Gastroesophageal sphincter (tissue), 3 donors: ENCODE data around the gene SLC12A1.

Experiments used
- POLR2A ChIP-seq, 2 donors: fragments of 450-650 bp; IDR thresholded peaks; one replicate each; pipeline ENCODE4 v1.6.1; 2017; ENCODE audit warnings: antibody characterized with exemption in 2 of 2, mild to moderate bottlenecking in 2 of 2, moderate library complexity in 1 of 2
- POLR2AphosphoS5 ChIP-seq: sonication (generic); formaldehyde crosslinking; IDR thresholded peaks from one replicate; pipeline ENCODE4 v1.6.1; 2017; ENCODE audit warnings: antibody characterized with exemption
- TF ChIP-seq, protein P1 (sequence below), 4 experiments: fragments of 200-600 bp in 2 of 4; fragments of 450-650 bp in 2 of 4; sonication (generic) in 1 of 4; IDR thresholded peaks; one replicate each; pipeline ENCODE4 v1.5.1; 2017 to 2019; ENCODE audit warnings: antibody characterized with exemption in 4 of 4, mild to moderate bottlenecking in 2 of 4, moderate library complexity in 2 of 4

DNA sequence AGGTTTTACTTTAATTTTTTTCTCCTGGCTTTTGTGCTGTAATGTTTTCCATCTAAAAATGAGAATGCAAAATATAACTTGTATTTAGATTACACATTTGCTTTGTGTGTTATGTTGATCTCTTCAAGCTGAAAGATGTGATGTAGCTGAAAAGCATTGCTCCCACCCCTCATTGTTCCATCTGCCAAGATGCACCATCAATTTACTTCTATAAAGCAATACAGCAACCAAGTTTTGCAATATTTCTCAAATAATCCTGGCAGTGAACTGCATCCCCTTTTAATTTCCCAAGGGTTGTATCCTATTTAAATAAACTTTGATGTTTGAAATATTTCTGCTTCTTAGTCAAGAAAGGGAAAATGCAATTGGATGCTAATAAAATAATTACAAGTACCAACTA lies 72.6 kb downstream of the SLC12A1 start:
- TF ChIP-seq, protein P1, sequence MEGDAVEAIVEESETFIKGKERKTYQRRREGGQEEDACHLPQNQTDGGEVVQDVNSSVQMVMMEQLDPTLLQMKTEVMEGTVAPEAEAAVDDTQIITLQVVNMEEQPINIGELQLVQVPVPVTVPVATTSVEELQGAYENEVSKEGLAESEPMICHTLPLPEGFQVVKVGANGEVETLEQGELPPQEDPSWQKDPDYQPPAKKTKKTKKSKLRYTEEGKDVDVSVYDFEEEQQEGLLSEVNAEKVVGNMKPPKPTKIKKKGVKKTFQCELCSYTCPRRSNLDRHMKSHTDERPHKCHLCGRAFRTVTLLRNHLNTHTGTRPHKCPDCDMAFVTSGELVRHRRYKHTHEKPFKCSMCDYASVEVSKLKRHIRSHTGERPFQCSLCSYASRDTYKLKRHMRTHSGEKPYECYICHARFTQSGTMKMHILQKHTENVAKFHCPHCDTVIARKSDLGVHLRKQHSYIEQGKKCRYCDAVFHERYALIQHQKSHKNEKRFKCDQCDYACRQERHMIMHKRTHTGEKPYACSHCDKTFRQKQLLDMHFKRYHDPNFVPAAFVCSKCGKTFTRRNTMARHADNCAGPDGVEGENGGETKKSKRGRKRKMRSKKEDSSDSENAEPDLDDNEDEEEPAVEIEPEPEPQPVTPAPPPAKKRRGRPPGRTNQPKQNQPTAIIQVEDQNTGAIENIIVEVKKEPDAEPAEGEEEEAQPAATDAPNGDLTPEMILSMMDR (IDR thresholded peaks at IDR 0.05) = no peak
- TF ChIP-seq POLR2AphosphoS5 = no peak
- TF ChIP-seq POLR2A (IDR thresholded peaks at IDR 0.05) = no peak
